Camera-type eye (tissue), 1 donor: ENCODE measurements around the gene TUBA3D. TPM values are rescaled to one million over a fixed set of nuclear protein-coding genes. Genes with fewer than 3 reads are reported as not detected.

Source experiments
- total RNA-seq: library from RNA; depleted of rRNA; stranded (reverse); fragments of >200 nt; gene quantifications from one replicate; pipeline ENCODE4 v1.2.3, GENCODE V29; 2014

Gene TUBA3D
- not detected for total RNA-seq

GRCh38 chr2:131475831-131476230, at the start of gene TUBA3D:
Gene TUBA3D (plus strand): TSS chr2:131476119. CDS start chr2:131476200, 81 bp downstream.

GRCh38 chr2:131492015-131492417, 16.1 kb downstream of the TUBA3D start, which contains the start of gene MZT2A:
Gene MZT2A (minus strand): TSS chr2:131492397. CDS start chr2:131492376, 21 bp downstream.

GRCh38 chr2:131527131-131528001, 51.4 kb downstream of the TUBA3D start, which contains the start of gene CCDC74A:
Gene CCDC74A (plus strand): TSS chr2:131527888. CDS start chr2:131527971, 83 bp downstream.

Other genes starting within 250 kb of the TUBA3D start
- gene RAB6D, start 112.0 kb upstream of the TUBA3D start, total RNA-seq: 0.55 TPM
- gene MZT2A, start 16.3 kb downstream of the TUBA3D start, total RNA-seq: 38.9 TPM
- gene CCDC74A, start 51.8 kb downstream of the TUBA3D start, total RNA-seq: 16.5 TPM